Fibroblast of peridontal ligament (primary cell): Measurements from ENCODE around the gene COL4A1.

Experiments
- DNase-seq: peaks from one replicate; pipeline ENCODE4 v3.0.0-alpha.2; 2010; ENCODE audit errors: extremely low read depth

COL4A1 gene

GRCh38 chr13:110259651-110260050 is 47.3 kb downstream of the COL4A1 start:
- DNase-seq: no peak

- DNase-seq: no peak
Observed at GRCh38 chr13:110258876-110259631, 47.9 kb downstream of the COL4A1 start.

GRCh38 chr13:110257408-110257807 is 49.5 kb downstream of the COL4A1 start:
- DNase-seq: no peak

- no peak for DNase-seq
Observed at GRCh38 chr13:110256126-110256905, 50.6 kb downstream of the COL4A1 start.

GRCh38 chr13:110254751-110255553 is 52.0 kb downstream of the COL4A1 start:
- DNase-seq: no peak

- DNase-seq: no peak
Observed at GRCh38 chr13:110254151-110254679, 52.7 kb downstream of the COL4A1 start.

- DNase-seq: no peak
Observed at GRCh38 chr13:110251193-110251819, 55.7 kb downstream of the COL4A1 start.

GRCh38 chr13:110250258-110250891 is 56.6 kb downstream of the COL4A1 start:
- peak; percentile 79 for DNase-seq

- DNase-seq: no peak
Observed at GRCh38 chr13:110249326-110249725, 57.6 kb downstream of the COL4A1 start.

GRCh38 chr13:110248449-110249143 is 58.4 kb downstream of the COL4A1 start:
- no peak for DNase-seq

GRCh38 chr13:110246530-110246929 is 60.4 kb downstream of the COL4A1 start:
- no peak for DNase-seq

GRCh38 chr13:110245416-110245899 is 61.5 kb downstream of the COL4A1 start:
- DNase-seq: peak; percentile 83

GRCh38 chr13:110244976-110245375 is 62.0 kb downstream of the COL4A1 start:
- no peak for DNase-seq

- DNase-seq: peak; percentile 99
Observed at GRCh38 chr13:110244071-110244830, 62.7 kb downstream of the COL4A1 start.

GRCh38 chr13:110242615-110243014 is 64.3 kb downstream of the COL4A1 start:
- no peak for DNase-seq

GRCh38 chr13:110240943-110241342 is 66.0 kb downstream of the COL4A1 start:
- no peak for DNase-seq

- no peak for DNase-seq
Observed at GRCh38 chr13:110240352-110240751, 66.6 kb downstream of the COL4A1 start.

- DNase-seq: no peak
Observed at GRCh38 chr13:110239280-110240125, 67.5 kb downstream of the COL4A1 start.

GRCh38 chr13:110238818-110239195 is 68.2 kb downstream of the COL4A1 start:
- peak; percentile 68 for DNase-seq
